ENCODE results near the gene TRABD2A. TPM values are rescaled to one million over a fixed set of nuclear protein-coding genes. Genes with fewer than 3 reads are reported as not detected.

TRABD2A gene
- total and polyA plus RNA-seq, 9 of the 15 experiments (the other 6 are each of a cell fraction or from before 2014, with no cell fraction given), result 0.07 to 0.45 (median 0.25) TPM

DNA sequence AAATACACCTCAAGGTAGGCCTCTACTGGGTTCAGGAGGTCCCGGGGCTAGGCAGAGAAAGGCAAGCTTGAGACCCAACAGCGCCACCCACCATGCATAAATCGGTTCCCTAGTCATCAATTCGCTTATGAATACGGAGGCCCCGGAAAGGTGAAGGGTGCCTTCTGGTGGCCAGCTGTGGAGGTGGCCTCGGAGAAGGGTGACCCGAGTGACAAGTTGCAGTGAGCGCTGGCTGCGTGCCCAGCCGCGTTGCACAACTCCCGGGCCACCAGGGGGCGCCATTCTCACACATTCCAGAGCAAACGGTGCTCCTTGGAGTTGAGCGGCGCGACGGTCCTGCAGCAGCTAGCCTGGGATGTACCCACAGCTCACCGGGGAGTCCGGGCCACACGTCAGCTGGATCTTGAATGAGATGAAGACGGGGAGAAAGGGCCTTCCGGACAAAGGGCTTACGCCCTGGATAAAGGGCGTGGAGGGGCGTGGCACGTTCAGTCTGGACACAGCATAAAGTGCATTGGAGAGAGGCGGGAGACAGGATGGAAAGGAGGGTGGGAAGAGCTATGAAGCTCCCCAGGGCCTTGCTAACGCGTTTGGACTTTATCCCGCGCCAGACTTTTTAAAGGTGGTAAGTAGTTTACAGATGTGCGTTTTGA lies 45.0 kb upstream of the TRABD2A start (continued):
- TF ChIP-seq, protein P1, sequence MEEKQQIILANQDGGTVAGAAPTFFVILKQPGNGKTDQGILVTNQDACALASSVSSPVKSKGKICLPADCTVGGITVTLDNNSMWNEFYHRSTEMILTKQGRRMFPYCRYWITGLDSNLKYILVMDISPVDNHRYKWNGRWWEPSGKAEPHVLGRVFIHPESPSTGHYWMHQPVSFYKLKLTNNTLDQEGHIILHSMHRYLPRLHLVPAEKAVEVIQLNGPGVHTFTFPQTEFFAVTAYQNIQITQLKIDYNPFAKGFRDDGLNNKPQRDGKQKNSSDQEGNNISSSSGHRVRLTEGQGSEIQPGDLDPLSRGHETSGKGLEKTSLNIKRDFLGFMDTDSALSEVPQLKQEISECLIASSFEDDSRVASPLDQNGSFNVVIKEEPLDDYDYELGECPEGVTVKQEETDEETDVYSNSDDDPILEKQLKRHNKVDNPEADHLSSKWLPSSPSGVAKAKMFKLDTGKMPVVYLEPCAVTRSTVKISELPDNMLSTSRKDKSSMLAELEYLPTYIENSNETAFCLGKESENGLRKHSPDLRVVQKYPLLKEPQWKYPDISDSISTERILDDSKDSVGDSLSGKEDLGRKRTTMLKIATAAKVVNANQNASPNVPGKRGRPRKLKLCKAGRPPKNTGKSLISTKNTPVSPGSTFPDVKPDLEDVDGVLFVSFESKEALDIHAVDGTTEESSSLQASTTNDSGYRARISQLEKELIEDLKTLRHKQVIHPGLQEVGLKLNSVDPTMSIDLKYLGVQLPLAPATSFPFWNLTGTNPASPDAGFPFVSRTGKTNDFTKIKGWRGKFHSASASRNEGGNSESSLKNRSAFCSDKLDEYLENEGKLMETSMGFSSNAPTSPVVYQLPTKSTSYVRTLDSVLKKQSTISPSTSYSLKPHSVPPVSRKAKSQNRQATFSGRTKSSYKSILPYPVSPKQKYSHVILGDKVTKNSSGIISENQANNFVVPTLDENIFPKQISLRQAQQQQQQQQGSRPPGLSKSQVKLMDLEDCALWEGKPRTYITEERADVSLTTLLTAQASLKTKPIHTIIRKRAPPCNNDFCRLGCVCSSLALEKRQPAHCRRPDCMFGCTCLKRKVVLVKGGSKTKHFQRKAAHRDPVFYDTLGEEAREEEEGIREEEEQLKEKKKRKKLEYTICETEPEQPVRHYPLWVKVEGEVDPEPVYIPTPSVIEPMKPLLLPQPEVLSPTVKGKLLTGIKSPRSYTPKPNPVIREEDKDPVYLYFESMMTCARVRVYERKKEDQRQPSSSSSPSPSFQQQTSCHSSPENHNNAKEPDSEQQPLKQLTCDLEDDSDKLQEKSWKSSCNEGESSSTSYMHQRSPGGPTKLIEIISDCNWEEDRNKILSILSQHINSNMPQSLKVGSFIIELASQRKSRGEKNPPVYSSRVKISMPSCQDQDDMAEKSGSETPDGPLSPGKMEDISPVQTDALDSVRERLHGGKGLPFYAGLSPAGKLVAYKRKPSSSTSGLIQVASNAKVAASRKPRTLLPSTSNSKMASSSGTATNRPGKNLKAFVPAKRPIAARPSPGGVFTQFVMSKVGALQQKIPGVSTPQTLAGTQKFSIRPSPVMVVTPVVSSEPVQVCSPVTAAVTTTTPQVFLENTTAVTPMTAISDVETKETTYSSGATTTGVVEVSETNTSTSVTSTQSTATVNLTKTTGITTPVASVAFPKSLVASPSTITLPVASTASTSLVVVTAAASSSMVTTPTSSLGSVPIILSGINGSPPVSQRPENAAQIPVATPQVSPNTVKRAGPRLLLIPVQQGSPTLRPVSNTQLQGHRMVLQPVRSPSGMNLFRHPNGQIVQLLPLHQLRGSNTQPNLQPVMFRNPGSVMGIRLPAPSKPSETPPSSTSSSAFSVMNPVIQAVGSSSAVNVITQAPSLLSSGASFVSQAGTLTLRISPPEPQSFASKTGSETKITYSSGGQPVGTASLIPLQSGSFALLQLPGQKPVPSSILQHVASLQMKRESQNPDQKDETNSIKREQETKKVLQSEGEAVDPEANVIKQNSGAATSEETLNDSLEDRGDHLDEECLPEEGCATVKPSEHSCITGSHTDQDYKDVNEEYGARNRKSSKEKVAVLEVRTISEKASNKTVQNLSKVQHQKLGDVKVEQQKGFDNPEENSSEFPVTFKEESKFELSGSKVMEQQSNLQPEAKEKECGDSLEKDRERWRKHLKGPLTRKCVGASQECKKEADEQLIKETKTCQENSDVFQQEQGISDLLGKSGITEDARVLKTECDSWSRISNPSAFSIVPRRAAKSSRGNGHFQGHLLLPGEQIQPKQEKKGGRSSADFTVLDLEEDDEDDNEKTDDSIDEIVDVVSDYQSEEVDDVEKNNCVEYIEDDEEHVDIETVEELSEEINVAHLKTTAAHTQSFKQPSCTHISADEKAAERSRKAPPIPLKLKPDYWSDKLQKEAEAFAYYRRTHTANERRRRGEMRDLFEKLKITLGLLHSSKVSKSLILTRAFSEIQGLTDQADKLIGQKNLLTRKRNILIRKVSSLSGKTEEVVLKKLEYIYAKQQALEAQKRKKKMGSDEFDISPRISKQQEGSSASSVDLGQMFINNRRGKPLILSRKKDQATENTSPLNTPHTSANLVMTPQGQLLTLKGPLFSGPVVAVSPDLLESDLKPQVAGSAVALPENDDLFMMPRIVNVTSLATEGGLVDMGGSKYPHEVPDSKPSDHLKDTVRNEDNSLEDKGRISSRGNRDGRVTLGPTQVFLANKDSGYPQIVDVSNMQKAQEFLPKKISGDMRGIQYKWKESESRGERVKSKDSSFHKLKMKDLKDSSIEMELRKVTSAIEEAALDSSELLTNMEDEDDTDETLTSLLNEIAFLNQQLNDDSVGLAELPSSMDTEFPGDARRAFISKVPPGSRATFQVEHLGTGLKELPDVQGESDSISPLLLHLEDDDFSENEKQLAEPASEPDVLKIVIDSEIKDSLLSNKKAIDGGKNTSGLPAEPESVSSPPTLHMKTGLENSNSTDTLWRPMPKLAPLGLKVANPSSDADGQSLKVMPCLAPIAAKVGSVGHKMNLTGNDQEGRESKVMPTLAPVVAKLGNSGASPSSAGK (IDR thresholded peaks at IDR 0.05), result peak; percentile 92
- TF ChIP-seq KLF16 (IDR thresholded peaks at IDR 0.05) (peak; percentile 84), MAZ (CRISPR knock-in tag; conservative IDR thresholded peaks at IDR 0.05 in 1 of 2, IDR thresholded peaks at IDR 0.05 in 1 of 2) (peak; percentile 71 to 81), ZFX (CRISPR knock-in tag; IDR thresholded peaks at IDR 0.05) (no peak), ERF (CRISPR knock-in tag; IDR thresholded peaks at IDR 0.05) (no peak), ZNF696 (CRISPR knock-in tag; conservative IDR thresholded peaks at IDR 0.05) (no peak), RUNX1 (IDR thresholded peaks at IDR 0.05; ENCODE audit: low read depth) (0 out of 2 replicates have a peak, but pooled peaks have one; percentile 41), U2AF1 (optimal IDR thresholded peaks at IDR 0.05; ENCODE audit: low read depth, low read length) (no peak), KLF6 (CRISPR knock-in tag; IDR thresholded peaks at IDR 0.05; ENCODE audit: borderline replicate concordance) (no peak)
- TF ChIP-seq, protein P2, sequence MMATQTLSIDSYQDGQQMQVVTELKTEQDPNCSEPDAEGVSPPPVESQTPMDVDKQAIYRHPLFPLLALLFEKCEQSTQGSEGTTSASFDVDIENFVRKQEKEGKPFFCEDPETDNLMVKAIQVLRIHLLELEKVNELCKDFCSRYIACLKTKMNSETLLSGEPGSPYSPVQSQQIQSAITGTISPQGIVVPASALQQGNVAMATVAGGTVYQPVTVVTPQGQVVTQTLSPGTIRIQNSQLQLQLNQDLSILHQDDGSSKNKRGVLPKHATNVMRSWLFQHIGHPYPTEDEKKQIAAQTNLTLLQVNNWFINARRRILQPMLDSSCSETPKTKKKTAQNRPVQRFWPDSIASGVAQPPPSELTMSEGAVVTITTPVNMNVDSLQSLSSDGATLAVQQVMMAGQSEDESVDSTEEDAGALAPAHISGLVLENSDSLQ (IDR thresholded peaks at IDR 0.05), result peak; percentile 79
- TF ChIP-seq, protein P3, sequence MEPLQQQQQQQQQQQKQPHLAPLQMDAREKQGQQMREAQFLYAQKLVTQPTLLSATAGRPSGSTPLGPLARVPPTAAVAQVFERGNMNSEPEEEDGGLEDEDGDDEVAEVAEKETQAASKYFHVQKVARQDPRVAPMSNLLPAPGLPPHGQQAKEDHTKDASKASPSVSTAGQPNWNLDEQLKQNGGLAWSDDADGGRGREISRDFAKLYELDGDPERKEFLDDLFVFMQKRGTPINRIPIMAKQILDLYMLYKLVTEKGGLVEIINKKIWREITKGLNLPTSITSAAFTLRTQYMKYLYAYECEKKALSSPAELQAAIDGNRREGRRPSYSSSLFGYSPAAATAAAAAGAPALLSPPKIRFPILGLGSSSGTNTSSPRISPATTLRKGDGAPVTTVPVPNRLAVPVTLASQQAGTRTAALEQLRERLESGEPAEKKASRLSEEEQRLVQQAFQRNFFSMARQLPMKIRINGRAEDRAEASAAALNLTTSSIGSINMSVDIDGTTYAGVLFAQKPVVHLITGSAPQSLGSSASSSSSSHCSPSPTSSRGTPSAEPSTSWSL (CRISPR knock-in tag; IDR thresholded peaks at IDR 0.05; ENCODE audit: borderline replicate concordance), result no peak
